Amniotic epithelial cell (primary cell): ENCODE data around the gene TIGD1.

Source experiments
- DNase-seq: peaks from one replicate; pipeline ENCODE4 v3.0.0-alpha.2; 2010; ENCODE audit warnings: low read depth

Gene TIGD1

DNA sequence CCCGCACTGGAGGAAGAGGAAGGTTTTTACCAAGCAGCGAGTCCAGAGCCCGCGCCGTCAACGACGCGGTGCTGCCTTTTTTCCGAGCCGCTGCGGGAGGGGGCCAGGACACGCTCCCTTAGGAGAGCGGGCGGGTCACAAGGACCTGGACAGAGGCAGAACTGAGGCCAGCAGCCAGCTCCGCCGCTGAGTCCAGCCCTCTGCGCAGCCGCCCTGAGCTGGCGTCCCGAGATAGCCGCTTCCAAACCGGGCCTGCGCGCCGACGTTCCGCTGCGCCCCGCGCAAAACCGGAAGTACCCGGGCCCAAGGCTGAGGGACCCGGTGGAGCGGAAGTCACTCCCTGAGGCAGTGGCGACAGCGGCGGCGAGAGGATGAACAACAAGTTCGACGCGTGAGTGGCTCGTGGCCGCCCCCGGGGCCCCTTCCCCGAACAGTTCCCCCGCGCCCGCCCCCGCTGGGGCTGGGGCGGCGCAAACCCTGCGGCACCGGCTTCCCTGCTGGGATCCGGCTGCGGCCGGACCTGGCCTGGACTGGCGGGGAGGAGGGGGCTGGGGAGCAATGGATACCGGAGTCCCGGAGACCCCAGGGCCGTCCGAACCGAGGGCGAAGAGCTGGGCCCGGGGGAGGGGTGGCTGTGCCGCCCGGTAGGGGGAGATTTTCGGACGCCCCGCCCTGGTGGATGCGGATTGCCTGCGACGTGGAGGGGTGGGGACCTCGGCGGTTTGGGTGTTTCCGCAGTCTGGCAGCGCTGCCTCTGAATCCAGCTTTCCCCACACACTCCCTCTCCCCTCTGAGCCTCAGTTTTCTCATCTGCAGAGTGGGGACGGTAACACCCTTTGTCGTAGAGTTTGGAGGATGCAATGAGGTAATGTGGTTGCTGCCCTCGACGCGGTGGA is at the start of gene TIGD1, which contains the start of gene EIF4E2:
TSS of gene TIGD1 (minus strand) at position 204 of the 896 bp plus-strand sequence. CDS start 675 bp downstream, outside the sequence.
TSS of gene EIF4E2 (plus strand) at position 336 of the 896 bp plus-strand sequence. CDS start at position 372, 36 bp downstream.
- DNase-seq = peak; percentile 90

DNA sequence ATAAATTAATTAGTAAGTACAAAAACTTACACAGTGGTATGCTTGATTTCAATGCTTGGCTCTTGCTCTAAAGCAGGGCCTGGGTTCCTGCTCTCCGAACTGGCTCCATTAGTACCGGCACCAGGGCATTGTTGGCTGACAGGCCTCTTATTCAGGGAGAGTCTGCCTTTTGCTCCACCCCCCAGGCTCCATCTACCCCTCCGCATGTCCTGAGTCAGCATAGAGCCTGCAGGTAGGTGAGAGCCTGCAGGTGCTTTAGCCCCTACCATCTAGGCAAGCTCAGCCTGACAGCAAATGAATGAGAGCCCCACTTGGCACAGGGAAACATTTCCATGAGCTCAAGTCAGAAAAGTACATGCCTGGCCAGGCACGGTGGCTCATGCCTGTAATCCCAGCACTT is 47.9 kb upstream of the TIGD1 start:
- DNase-seq = no peak

DNA sequence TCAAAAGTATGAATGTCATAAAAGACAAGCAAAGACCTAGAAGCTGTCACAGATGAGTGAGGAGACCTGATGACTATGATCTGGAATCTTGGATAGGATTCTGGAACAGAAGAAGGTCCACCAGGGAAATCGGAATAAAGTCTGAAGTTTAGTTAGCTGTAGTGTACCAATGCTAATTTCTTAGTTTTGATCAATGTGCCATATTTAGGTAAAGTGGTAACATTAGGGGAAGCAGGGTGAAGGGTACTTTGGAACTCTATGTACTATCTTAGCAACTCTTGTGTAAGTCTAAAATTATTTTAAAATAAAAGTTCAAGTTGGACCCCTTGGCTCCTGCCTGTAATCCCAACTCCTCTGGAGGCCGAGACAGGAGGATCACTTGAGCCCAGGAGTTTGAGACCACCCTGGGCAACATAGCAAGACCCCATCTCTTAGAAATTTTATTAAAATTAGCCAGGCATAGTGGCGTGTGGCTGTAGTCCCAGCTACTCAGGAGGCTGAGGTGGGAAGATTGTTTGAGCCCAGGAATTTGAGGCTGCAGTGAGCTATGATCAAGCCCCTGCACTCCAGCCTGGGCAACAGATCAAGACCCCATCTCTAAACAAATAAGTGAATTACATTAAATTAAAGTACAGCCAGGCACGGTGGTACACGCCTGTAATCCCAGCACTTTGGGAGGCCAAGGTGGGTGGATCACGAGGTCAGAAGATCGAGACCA is 47.2 kb upstream of the TIGD1 start:
- no peak for DNase-seq

DNA sequence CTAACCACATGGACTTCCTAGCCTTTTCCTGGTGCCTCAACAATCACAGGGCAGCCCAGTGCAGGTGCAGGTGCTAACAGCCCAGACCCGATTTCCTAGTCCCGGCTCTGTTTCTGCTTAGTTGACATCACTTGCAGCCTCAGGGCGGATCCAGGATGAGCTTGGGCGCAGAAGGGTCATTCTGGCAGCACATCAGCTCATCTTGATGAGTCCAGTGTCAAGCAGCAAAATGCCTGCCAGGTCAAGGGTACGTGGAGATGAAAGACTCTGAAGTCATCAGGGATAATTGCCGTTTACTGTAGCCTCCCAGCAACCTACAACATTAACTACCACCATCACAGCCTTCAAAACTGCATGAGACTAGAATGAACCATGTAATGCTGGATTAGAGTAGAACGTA is 43.6 kb upstream of the TIGD1 start:
- no peak for DNase-seq

DNA sequence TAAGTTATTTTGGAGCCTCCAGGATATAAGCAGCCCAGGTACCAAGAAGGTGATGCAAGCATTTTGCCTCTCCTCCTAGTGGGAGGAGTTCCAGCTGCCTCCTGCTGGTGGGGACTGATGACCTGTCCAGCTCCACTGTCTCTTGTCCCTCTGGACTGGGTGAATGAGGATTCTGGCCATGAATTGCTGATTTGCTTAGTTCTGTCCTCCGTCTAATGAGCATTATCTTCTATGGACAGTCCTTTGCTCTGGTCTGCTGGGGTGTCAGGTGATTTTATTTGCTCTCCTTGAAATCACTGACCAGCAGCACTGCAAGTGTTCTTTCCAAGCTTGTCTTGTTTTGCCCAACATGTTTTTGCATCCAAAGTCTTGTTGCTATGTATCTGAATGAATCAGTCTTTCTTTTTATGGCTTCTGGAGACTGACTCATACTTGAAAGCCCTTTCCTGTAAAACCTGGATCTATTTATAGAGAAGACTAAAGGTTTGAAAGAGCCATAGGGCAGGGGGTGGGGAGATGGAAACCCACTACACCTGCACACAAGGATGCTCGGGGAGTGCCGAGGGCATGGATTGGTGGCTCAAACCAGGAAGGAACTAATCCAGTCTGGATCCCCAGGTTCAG is 42.5 kb upstream of the TIGD1 start:
- peak; percentile 91 for DNase-seq

DNA sequence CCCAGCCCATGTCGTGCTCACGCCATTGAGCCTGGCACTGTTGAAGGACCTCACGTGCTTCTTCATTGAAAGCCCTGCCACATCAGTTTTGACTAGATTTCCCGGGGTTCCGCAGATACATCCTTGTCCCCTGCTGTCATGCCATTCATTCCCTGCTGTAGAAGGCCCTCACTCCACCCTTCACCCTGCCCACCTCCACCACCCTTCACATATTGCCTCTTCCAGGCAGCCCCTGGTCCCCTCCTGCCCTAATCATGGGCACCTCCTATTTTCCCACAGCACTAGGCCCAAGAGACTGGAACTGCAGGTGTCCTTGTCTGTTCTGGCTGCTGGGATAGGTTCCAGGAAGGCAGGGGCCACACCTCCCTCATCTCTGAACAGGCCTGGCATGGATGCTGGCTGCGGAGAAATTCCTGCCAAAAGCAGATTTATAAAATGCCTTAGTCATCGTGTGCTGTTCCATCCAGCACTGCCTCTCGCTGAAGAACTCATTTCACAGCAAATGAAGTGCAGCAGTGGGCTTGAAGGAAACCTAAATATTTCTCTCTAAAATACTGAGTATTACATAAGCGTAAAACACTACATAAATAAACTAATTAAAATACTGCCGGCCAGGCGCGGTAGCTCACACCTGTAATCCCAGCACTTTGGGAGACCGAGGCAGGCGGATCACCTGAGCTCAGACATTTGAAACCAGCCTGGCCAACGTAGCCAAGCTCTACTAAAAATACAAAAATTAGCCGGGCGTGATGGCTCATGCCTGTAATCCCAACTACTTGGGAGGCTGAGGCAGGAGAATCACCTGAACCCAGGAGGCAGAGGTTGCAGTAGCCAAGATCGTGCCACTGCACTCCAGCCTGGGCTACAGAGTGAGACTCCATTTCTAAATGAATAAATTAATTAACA is 38.6 kb upstream of the TIGD1 start:
- DNase-seq = peak; percentile 80

DNA sequence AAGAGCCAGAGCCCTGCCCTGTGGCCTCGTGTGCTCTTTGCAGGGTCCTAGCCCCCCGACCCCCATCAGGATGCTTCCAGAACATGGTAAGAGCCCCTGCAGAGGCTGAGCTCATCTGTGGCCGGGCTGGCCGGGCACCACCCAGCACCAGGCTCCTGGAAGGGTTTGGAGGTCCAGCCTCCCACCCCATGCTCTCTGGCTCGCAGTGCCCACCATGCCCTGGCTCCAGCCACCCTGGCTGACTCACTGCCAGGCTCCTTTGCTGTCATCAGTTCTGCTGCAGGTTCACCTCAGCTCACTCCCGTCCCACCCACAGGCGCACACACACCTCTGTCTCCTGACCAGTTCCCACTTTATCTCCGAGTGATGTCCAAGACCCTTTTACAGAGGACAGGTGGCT is 37.7 kb upstream of the TIGD1 start:
- DNase-seq = no peak

DNA sequence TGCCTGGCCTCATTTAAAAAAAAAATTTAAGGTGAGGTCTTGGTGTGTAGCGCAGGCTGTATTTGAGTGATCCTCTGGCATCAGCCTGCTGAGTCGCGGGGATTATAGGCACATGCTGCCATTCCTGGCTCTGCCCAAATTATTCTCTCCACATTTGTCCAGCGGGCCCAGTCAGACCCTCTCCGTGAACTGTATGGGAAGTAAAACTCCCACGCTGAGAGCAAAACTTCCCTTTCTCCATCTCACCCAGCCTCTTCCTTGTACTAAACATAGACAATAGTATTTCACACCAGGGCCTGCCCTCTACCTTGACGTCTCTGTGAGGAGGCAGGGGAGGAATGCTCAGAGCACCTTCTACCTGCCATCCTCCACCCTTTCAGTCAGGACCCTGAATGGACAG is 37.2 kb upstream of the TIGD1 start:
- DNase-seq = no peak

DNA sequence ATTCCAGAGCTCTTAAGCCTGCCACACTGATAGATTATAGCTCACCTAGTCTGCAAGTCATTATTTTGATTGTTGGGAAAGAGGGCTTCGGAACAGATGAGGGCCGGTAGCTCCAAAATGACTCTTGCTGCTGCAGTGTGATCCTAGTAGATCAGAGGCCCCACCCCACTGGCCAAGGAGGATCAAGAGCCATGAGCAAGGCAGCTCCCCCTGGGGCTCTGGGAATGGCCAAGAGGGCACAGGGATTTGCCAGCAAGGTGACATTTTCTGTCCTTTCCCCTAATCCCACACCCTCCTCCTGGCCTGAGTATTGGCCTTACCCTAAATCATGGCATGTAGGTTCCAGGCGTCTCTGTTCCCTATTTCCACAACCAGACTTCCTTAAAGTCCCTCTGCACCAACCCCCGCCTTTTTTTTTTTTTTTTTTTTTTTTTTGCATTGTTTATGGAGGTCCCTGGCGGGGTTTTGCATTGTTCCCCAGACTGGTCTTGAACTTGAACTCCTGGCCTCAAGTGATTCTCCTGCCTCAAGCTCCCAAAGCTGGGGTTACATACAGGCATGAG is 36.7 kb upstream of the TIGD1 start:
- no peak for DNase-seq

DNA sequence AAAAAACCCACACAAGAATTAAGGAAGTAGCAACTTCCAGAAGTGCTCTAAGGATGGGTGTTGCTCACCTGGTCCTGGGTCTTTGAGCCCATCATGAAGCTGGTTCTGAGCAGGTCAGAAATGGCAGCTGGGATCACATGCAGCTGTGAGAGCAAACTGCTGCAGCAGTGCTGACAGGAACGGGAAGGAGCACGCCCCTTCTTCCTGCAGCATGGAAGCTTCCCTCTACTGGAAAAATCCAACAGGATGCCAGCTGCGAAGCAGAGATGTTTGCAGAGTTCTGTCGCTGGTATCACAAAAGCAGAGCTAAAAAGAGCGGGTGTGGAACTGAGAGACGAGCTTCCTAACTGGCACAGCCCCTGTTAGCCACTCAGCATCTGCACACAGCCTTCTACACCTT is 33.9 kb upstream of the TIGD1 start:
- no peak for DNase-seq

DNA sequence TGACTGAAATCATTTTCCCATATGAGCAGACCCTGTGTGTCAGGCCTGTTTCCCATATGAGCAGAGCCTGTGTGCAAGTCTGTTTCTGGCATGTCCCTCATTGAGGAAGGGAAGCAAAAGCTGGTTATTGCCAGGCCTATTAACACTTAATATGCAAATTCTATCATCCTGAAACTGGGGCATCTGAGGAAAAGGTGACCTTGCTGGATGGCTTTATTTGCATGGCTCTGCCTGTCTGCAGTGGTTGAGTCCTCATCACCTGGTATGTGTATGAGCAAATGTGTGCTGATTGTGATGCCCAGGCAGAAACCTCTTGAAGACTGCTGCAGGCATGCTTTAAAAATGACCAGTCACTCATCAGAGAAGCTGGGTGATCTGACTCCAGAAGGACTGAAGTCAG is 31.4 kb upstream of the TIGD1 start:
- no peak for DNase-seq

DNA sequence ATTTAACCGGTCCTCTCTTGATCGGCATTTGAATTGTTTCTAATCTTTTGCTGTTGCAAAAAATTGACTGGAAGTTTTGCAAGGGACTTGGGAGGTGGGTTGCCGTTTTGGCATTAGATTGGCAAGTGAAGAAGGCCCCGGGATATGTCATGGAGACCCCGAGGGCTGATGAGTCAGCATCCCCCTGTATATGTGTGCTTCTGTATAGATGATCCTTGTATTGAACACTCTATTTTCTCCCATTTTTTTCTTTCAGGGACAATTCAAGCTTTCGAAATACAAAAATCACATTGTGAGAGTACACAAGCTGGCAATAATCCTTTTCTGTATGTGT is 30.3 kb upstream of the TIGD1 start:
- DNase-seq = no peak

DNA sequence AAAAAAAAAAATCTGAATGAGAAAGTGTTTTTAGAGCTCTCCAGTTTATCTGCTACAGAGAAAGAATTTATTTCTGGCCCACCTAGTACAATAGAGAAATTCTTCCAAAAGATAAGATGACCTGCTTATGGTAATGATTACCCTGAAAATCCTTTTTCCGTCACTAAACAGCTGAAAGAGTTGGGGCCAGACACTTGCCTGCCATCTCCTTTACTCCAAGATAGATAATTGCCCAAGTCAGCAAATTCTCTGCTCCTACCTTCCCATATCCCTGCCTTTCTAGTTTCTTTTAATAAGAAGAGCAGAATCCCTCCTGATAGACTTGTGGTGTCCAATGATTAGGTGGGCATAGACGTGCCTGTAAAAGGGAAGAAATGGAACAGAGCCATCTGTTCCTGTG is 28.3 kb upstream of the TIGD1 start:
- no peak for DNase-seq

DNA sequence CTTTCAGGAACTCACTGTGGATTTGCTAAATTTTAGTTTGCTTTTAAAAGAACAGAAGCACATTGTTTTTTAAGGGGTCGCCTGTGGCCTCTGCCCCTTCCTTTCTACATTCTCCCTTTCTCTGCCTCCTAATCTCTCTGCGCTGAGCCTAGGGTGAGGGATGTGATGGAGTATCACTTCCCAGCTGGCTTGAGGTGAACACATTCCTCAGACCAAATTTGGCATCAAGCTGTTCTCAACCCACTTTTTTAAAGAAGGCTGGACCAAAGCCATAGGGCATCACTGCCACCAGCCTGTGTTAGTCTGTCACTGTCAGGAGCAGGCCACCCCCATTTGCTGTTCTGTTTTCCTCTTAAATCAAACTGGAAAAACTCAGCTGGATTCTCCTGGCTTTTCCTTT is 27.5 kb upstream of the TIGD1 start:
- DNase-seq = no peak

DNA sequence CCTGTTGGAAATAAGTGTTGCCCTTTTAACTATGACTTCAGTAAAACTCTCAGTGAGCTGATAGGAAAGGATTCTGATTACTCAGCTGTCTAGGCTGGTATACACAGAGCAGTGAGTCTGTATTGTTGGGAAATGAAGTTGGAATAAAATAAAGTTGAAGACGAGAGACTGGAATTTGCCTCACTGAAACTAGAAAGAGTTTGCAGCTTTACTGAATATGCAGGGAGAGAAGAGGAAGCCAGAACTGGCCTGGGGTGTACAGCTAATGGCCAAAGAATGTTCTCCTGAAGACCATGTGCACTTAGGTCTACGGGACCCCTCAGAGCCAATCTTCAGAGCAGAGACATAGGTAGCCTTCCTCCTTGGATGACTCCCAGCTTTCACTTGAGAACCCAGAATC is 26.6 kb upstream of the TIGD1 start:
- DNase-seq = peak; percentile 42

DNA sequence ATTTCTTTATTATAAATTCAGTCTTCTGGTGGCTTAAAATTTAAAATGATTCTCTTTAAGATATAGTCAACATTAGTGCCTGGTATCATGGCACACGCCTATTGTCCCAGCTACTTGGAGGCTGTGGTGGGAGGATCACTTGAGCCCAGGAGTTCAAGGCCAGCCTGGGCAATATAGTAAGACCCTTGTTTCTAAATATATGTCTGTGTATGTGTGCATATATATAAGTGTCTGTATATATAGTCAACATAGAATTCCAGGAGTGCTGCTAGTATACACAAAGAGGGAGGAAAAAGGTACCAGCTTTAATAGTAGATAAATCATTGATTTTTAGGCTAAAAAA is 25.0 kb upstream of the TIGD1 start:
- DNase-seq = no peak

DNA sequence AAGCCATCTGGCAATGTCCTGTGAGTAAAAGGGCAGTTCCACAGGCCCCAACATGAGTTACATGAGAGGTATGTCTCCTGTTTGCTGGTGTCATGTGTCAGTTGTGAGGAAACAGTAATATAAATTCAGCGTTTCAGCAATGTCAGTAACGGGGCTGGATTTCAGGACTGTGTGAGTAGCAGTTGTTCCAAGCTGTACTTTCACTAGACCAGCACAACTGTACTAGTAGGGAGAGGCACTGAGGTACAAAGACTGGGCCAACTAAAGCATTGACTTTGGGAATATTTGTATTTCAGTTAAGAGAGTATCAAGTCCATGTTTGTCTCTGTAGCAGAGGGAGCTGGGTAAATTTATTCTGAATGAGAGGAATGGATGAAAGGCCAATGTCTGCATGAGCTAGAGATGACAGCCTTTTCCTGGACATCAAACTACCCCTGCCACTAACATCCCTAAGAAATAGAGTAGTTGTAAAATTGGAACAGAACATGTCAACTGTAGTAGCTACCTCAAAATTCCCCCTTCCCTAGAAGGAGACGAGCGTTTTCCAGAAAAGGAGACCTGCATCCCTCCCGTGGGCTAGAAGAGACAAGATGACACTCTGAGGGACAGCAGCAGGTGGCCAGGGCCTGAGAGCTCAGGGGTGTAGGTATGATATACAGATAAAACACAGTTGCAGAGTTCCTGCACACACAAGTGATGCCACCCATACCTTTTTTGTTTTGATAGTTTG is 24.5 kb upstream of the TIGD1 start:
- no peak for DNase-seq

DNA sequence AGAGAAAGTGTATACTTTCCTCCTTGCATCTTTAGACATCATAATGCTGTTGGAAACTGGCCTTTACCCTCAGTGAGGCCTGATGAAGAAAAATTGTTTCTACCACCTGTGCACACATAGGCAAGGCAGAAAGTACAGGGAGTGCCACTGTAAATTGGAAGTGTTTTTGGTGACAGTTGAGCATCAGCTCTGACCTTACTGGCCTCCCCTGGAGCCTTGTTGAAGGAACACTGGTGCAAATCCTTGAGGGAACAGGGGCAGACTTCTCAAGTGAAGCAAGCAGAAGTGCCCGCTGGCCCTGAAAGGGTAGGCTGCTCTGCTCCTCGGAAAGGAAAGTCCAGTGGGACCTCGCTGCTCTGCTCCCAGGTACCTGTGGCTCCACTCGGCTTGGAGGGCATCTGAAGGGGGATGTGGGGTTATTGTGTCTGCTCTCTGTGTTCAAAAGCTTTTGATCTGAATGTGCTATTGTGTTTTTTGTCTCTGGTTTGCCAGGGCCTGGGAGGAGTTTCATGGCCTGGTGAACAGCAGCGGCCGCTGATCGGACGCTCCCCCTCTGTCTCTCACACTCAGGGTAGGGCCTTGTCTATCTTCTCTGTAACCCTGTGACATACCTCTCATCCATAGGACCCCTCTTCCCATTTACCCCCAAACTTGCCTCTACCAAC is 23.5 kb upstream of the TIGD1 start:
- no peak for DNase-seq

DNA sequence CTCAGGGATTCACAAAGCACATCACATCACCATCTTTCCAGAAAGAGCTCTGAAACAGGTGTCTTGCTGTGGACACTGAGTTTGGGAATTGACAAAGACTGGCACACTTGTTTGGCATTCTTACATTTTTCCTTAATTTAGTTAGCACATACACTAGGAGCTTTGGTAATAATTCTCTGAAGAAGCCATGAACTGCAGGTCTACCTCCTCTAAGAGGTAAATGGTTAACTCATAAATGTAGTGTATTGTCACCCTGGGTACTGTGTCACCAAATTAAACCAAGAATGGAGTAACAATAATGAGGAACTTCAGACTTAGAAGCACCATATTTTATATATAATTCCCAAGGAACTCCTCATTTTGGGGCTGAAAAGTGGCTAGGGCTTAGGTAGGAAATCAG is 22.7 kb upstream of the TIGD1 start:
- no peak for DNase-seq

DNA sequence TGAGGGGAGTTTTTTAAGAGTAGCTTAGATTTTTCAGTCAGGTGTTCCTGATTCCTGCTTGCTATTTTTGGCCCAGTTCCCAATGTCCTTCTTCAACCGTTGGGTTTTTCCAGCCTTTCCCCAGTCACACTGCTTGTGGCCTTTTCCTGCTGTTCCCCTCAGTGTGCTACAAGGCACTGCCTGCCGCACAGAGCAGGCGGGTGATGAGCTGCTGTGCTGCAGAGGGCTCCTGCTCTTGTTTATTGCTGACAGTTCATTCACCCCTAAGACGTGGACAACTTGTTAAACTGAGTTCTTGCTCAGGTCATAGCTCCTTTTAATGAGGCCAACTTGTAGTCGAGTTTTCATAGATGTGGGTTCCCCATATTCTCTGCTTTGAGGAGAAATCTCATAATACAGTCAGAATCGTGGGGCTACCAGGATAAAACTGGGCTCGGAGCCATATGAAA is 20.7 kb upstream of the TIGD1 start:
- DNase-seq = no peak
